GM18951 (cell line): Measurements from ENCODE around the gene SETBP1.

Experiments used
- POLR2A ChIP-seq: IDR thresholded peaks from 4 replicates; pipeline ENCODE4 v1.6.1; 2011; ENCODE audit warnings: mild to moderate bottlenecking; ENCODE audit not compliant: insufficient read length, insufficient read depth; ENCODE audit errors: extremely low read depth
- in situ Hi-C: fragments of 300-500 bp; cut with MboI; formaldehyde crosslinking; loops from one replicate; pipeline ENCODE4 v1.12.0; 2022; ENCODE audit warnings: low sequenced_read_pairs, mixed read lengths, inconsistent platforms; ENCODE audit not compliant: unreplicated experiment

Gene SETBP1

GRCh38 chr18:44938720-44939665 is 258.3 kb downstream of the SETBP1 start:
- TF ChIP-seq POLR2A, result no peak
- in situ Hi-C loops, result no loop called here

GRCh38 chr18:44941516-44941915 is 260.8 kb downstream of the SETBP1 start:
- no peak for TF ChIP-seq POLR2A
- in situ Hi-C loops, result no loop called here

DNA sequence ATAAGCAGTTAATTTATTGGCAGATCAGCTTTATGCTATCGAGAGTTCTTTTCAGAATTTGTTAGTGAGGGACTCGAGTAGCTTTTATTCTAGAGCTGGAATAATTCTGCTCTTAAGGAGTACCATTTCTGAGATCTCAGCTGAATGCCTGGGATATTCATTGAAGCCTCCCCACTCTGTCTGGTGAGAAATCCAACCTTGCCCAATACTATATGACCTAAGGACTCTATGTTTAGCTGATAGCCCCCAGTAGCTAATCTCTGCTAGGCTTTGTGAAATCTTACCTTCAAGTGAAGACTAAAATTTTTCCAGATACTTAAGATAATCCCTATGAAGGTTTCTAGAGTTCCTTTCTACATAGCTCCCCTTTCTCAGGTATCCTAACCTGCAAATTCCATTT is 261.4 kb downstream of the SETBP1 start:
- no peak for TF ChIP-seq POLR2A
- in situ Hi-C loops, result no loop called here

DNA sequence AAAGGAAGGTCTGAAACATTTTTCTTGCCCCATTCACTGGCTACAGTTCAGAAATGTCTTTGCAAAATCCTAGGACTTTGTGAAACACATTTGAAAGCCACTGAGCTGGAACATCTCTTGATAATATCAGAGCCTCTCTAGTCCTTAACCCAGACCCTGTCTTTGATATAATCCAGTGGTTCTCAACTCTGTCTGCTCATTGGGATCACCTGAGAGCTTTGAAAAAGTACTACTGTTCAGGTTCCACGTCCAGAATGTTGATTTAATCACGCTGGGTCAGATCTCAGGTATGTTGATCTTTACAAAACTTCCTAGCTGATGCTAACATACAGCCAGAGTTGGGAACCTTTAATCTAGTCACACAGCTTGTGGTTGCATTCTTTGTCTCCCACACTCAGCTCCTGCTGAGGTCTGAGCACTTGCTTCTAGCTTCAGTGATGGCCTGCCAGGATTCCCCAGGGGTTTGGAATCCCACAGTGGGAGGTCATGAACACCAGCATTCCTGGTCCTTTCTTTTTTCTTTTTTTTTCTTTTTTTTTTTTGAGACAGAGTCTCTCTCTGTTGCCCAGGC is 262.7 kb downstream of the SETBP1 start:
- no peak for TF ChIP-seq POLR2A
- in situ Hi-C loops, result no loop called here

DNA sequence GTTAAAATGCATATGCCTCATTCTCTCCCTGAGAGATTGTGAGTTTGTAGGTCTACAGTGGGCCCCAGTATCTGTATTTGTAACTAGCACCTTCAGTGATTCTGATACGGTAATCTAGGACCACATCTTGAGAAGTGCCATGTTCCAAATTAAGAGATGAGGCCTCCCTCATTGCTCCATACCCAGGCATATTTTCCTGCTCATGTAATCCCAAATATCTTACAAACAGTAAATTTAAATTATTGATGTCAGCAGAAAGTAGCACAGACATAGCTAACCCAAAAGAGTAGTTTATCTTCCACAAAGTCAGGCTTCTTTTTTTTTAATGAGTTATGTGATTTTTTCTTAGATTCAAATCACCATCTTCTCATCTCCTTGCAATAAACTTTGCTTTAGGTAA is 263.8 kb downstream of the SETBP1 start:
- TF ChIP-seq POLR2A, result no peak
- in situ Hi-C loops, result no loop called here

- in situ Hi-C loops, result no loop called here
- TF ChIP-seq POLR2A, result no peak
Observed at GRCh38 chr18:44945888-44946401, 265.3 kb downstream of the SETBP1 start.

- in situ Hi-C loops, result no loop called here
- no peak for TF ChIP-seq POLR2A
Observed at GRCh38 chr18:44946529-44947113, 265.9 kb downstream of the SETBP1 start.

- TF ChIP-seq POLR2A, result no peak
- in situ Hi-C loops, result no loop called here
Observed at GRCh38 chr18:44949967-44950366, 269.3 kb downstream of the SETBP1 start.

DNA sequence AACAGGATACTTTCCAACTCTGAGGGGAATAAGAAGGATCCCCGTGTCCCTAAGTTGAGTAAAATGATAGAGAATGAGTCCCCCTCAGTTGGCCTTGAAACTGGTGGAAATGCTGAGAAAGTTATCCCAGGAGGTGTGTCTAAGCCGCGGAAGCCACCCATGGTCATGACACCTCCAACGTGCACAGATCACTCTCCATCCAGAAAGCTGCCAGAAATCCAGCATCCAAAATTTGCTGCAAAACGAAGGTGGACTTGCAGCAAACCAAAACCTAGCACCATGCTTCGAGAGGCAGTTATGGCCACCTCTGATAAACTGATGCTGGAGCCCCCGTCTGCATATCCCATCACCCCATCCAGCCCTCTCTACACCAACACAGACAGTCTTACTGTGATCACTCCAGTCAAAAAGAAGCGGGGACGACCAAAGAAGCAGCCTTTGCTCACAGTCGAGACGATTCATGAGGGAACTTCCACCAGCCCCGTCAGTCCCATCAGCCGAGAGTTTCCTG is 270.1 kb downstream of the SETBP1 start:
- in situ Hi-C loops, result no loop called here
- TF ChIP-seq POLR2A, result no peak

- in situ Hi-C loops, result no loop called here
- TF ChIP-seq POLR2A, result no peak
Observed at GRCh38 chr18:44951748-44952147, 271.1 kb downstream of the SETBP1 start.

- in situ Hi-C loops, result no loop called here
- no peak for TF ChIP-seq POLR2A
Observed at GRCh38 chr18:44954257-44954656, 273.6 kb downstream of the SETBP1 start.

GRCh38 chr18:44955825-44956224 is 275.1 kb downstream of the SETBP1 start:
- no peak for TF ChIP-seq POLR2A
- in situ Hi-C loops, result no loop called here

GRCh38 chr18:44957025-44957424 is 276.3 kb downstream of the SETBP1 start:
- no peak for TF ChIP-seq POLR2A
- in situ Hi-C loops, result no loop called here
